Astrocyte (in vitro differentiated cells and primary cell): ENCODE measurements around the gene PDE11A. TPM values are rescaled to one million over a fixed set of nuclear protein-coding genes. Genes with fewer than 3 reads are reported as not detected.

Experiments
- DNase-seq: peaks from one replicate; pipeline ENCODE4 v3.0.0-alpha.2; 2010; ENCODE audit warnings: low read depth
- FAIRE-seq: peaks from 2 replicates; lab custom pipeline; 2011; peaks lifted over from hg19 to GRCh38; lab: Jason Lieb, UNC
- H2AFZ ChIP-seq: 2 replicates; pipeline ENCODE4 v1.6.0; 2012; ENCODE audit warnings: low read depth, low read length, inconsistent platforms
- H3K27ac ChIP-seq: 2 replicates; pipeline ENCODE4 v1.5.1; 2011; ENCODE audit warnings: low read depth, low read length, inconsistent platforms
- H3K27me3 ChIP-seq: 2 replicates; pipeline ENCODE4 v1.6.0; 2011; ENCODE audit warnings: low read length, inconsistent platforms; ENCODE audit not compliant: insufficient read depth
- H3K36me3 ChIP-seq: 2 replicates; pipeline ENCODE4 v1.5.1; 2011; ENCODE audit warnings: low read length, inconsistent platforms; ENCODE audit not compliant: insufficient read depth
- H3K4me1 ChIP-seq: 2 replicates; pipeline ENCODE4 v1.5.1; 2011; ENCODE audit warnings: low read length, inconsistent platforms; ENCODE audit not compliant: insufficient read depth
- H3K4me2 ChIP-seq: 2 replicates; pipeline ENCODE4 v1.6.0; 2012; ENCODE audit warnings: low read length, inconsistent platforms
- H3K4me3 ChIP-seq: 2 replicates; pipeline ENCODE4 v1.5.1; 2011; ENCODE audit warnings: low read depth, mild to moderate bottlenecking, low read length, inconsistent platforms; ENCODE audit not compliant: insufficient read depth
- H3K79me2 ChIP-seq: 2 replicates; pipeline ENCODE4 v1.6.0; 2012; ENCODE audit warnings: mild to moderate bottlenecking, low read length, inconsistent platforms; ENCODE audit not compliant: insufficient read depth
- H3K9ac ChIP-seq: 2 replicates; pipeline ENCODE4 v1.6.0; 2012; ENCODE audit warnings: mild to moderate bottlenecking, low read length, inconsistent platforms
- H3K9me3 ChIP-seq: 2 replicates; pipeline ENCODE4 v1.5.1; 2012; ENCODE audit warnings: low read depth, mild to moderate bottlenecking, low read length, inconsistent platforms; ENCODE audit not compliant: insufficient read depth
- H4K20me1 ChIP-seq: 2 replicates; pipeline ENCODE4 v1.6.0; 2012; ENCODE audit warnings: low read length, inconsistent platforms; ENCODE audit not compliant: insufficient read depth
- H3K27ac Mint-ChIP-seq: one replicate; pipeline ENCODE4 v1.8.0; 2021; ENCODE audit warnings: mild to moderate bottlenecking, mixed read lengths; ENCODE audit not compliant: unreplicated experiment
- H3K27me3 Mint-ChIP-seq: one replicate; pipeline ENCODE4 v1.8.0; 2021; ENCODE audit warnings: low read depth, mixed read lengths; ENCODE audit not compliant: unreplicated experiment
- H3K36me3 Mint-ChIP-seq: one replicate; pipeline ENCODE4 v1.8.0; 2021; ENCODE audit warnings: low read depth, mixed read lengths; ENCODE audit not compliant: unreplicated experiment
- H3K4me1 Mint-ChIP-seq: one replicate; pipeline ENCODE4 v1.8.0; 2021; ENCODE audit warnings: low read depth, mixed read lengths; ENCODE audit not compliant: unreplicated experiment
- H3K4me3 Mint-ChIP-seq: one replicate; pipeline ENCODE4 v1.8.0; 2021; ENCODE audit warnings: mild to moderate bottlenecking, moderate library complexity, mixed read lengths; ENCODE audit not compliant: unreplicated experiment
- H3K9me3 Mint-ChIP-seq: one replicate; pipeline ENCODE4 v1.8.0; 2021; ENCODE audit warnings: mild to moderate bottlenecking, mixed read lengths; ENCODE audit not compliant: unreplicated experiment
- EZH2 ChIP-seq: IDR thresholded peaks from 2 replicates; pipeline ENCODE4 v1.6.1; 2012; ENCODE audit warnings: mild to moderate bottlenecking, low read length, inconsistent platforms; ENCODE audit not compliant: insufficient read depth
- total RNA-seq: library from RNA; stranded (reverse); gene quantifications from 2 replicates; pipeline ENCODE4 v1.2.1, GENCODE V29; 2021
- TF ChIP-seq, protein P1 (sequence below): IDR thresholded peaks from 2 replicates; pipeline ENCODE4 v1.5.1; 2011; ENCODE audit warnings: low read depth, mild to moderate bottlenecking, inconsistent platforms, low read length, moderate library complexity; ENCODE audit not compliant: insufficient read depth

The PDE11A gene
- total RNA-seq, 1 donor from 2014 or later: 0.45 TPM

DNA sequence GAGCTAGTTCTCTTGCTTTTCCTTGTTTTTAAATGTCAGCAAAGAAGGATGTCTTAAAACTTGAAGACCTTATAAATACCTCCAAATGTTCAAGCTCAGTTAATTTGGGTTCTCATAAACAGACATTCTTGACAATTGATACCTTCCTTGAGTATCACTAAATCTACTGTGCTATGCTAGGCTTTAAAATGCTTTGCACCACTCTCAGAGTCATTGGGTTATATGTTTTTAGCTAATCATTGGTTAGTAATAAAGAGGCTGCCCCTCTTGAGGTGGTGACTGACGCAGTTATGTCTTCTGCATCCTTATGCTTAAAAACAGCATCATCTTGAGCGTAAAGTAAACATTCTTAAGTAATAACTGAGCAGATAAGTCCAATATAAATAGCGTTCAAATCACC is 404.0 kb downstream of the PDE11A start:
- no peak for FAIRE-seq
- no peak overlapping the region for H3K27ac Mint-ChIP-seq
- H3K36me3 Mint-ChIP-seq: peaks cover 1% of the 10 kb centered on the region
- Histone ChIP-seq H3K79me2 (no peaks in the 10 kb centered on the region), H3K9ac (no peak overlapping the region), H3K4me1 (no peaks in the 10 kb centered on the region), H3K4me3 (no peak overlapping the region), H3K36me3 (no peaks in the 10 kb centered on the region), H3K27ac (no peak overlapping the region), H4K20me1 (no peaks in the 10 kb centered on the region), H3K4me2 (no peak overlapping the region), H2AFZ (no peak overlapping the region), H3K27me3 (no peaks in the 10 kb centered on the region), H3K9me3 (no peaks in the 10 kb centered on the region)
- no peak for DNase-seq
- peaks cover 8% of the 10 kb centered on the region for H3K4me1 Mint-ChIP-seq
- H3K9me3 Mint-ChIP-seq: no peaks in the 10 kb centered on the region
- H3K27me3 Mint-ChIP-seq: no peaks in the 10 kb centered on the region
- no peak overlapping the region for H3K4me3 Mint-ChIP-seq
- TF ChIP-seq, protein P1, sequence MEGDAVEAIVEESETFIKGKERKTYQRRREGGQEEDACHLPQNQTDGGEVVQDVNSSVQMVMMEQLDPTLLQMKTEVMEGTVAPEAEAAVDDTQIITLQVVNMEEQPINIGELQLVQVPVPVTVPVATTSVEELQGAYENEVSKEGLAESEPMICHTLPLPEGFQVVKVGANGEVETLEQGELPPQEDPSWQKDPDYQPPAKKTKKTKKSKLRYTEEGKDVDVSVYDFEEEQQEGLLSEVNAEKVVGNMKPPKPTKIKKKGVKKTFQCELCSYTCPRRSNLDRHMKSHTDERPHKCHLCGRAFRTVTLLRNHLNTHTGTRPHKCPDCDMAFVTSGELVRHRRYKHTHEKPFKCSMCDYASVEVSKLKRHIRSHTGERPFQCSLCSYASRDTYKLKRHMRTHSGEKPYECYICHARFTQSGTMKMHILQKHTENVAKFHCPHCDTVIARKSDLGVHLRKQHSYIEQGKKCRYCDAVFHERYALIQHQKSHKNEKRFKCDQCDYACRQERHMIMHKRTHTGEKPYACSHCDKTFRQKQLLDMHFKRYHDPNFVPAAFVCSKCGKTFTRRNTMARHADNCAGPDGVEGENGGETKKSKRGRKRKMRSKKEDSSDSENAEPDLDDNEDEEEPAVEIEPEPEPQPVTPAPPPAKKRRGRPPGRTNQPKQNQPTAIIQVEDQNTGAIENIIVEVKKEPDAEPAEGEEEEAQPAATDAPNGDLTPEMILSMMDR: no peak
- no peak for TF ChIP-seq EZH2

DNA sequence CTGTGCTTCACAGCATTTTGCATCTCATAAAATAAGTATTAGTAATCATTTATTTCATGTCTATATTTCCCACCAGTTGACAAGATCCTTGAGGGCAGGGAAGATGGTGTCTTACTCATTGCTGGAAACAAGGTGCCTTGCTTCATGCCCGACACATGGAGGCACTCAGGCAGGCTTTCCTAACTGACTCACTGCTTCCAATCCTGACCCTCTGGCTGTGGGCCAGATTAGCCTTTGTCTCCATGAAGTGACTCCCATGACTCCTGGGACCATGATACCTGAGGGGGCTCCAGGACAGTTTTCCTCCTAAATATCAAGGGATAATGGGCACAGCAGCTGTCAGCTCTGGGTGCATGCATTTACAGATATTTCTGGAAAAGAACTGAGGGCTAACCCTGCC is 405.0 kb downstream of the PDE11A start:
- TF ChIP-seq EZH2: no peak
- TF ChIP-seq, protein P1: no peak
- no peaks in the 10 kb centered on the region for H3K4me1 ChIP-seq
- no peaks in the 10 kb centered on the region for H4K20me1 ChIP-seq
- H3K9me3 ChIP-seq: no peaks in the 10 kb centered on the region
- H3K27me3 Mint-ChIP-seq: no peaks in the 10 kb centered on the region
- H3K9me3 Mint-ChIP-seq: no peaks in the 10 kb centered on the region
- peaks cover 1% of the 10 kb centered on the region for H3K36me3 Mint-ChIP-seq
- no peak for FAIRE-seq
- H3K79me2 ChIP-seq: no peaks in the 10 kb centered on the region
- H3K4me1 Mint-ChIP-seq: peaks cover 8% of the 10 kb centered on the region
- DNase-seq: no peak
- no peak overlapping the region for H3K4me2 ChIP-seq
- no peaks in the 10 kb centered on the region for H3K27me3 ChIP-seq
- no peak overlapping the region for H3K4me3 ChIP-seq
- no peak overlapping the region for H2AFZ ChIP-seq
- H3K9ac ChIP-seq: no peak overlapping the region
- H3K36me3 ChIP-seq: no peaks in the 10 kb centered on the region
- no peak overlapping the region for H3K27ac Mint-ChIP-seq
- no peak overlapping the region for H3K4me3 Mint-ChIP-seq
- H3K27ac ChIP-seq: no peak overlapping the region

DNA sequence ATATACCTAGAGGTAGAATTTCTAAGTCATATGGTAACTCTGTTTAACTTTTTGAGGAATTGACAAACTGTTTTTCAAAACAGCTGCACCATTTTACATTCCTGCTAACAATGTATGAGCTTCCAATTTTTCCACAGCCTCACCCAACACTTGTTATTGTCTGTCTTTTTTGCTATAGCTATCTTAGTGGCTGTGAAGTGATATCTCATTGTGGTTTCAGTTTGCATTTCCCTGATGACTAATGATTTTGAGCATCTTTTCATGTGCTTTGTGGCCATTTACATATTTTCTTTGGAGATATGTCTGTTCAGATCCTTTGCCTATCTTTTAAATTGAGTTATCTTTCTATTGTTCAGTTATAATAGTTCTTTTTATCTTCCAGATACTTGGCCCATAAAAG is 406.2 kb downstream of the PDE11A start:
- no peak overlapping the region for H2AFZ ChIP-seq
- no peak overlapping the region for H3K27ac ChIP-seq
- no peaks in the 10 kb centered on the region for H3K79me2 ChIP-seq
- DNase-seq (peak; percentile 62), FAIRE-seq (no peak)
- Mint-ChIP-seq H3K36me3 (no peaks in the 10 kb centered on the region), H3K9me3 (no peaks in the 10 kb centered on the region), H3K27ac (peak overlapping the region; percentile 55), H3K27me3 (peaks cover 3% of the 10 kb centered on the region), H3K4me1 (peaks cover 5% of the 10 kb centered on the region), H3K4me3 (no peak overlapping the region)
- no peak overlapping the region for H3K4me3 ChIP-seq
- TF ChIP-seq EZH2: no peak
- TF ChIP-seq, protein P1: no peak
- H3K27me3 ChIP-seq: no peaks in the 10 kb centered on the region
- H3K9me3 ChIP-seq: no peaks in the 10 kb centered on the region
- no peak overlapping the region for H3K9ac ChIP-seq
- H4K20me1 ChIP-seq: no peaks in the 10 kb centered on the region
- H3K4me1 ChIP-seq: no peaks in the 10 kb centered on the region
- H3K4me2 ChIP-seq: no peak overlapping the region
- H3K36me3 ChIP-seq: no peaks in the 10 kb centered on the region
